Astrocyte (in vitro differentiated cells and primary cell): ENCODE data around the gene NAT9. TPM values are rescaled to one million over a fixed set of nuclear protein-coding genes. Genes with fewer than 3 reads are reported as not detected.

Source experiments
- DNase-seq: peaks from one replicate; pipeline ENCODE4 v3.0.0-alpha.2; 2010; ENCODE audit warnings: low read depth
- FAIRE-seq: peaks from 2 replicates; lab custom pipeline; 2011; peaks lifted over from hg19 to GRCh38; lab: Jason Lieb, UNC
- H2AFZ ChIP-seq: 2 replicates; pipeline ENCODE4 v1.6.0; 2012; ENCODE audit warnings: low read depth, low read length, inconsistent platforms
- H3K27ac ChIP-seq: 2 replicates; pipeline ENCODE4 v1.5.1; 2011; ENCODE audit warnings: low read depth, low read length, inconsistent platforms
- H3K27me3 ChIP-seq: 2 replicates; pipeline ENCODE4 v1.6.0; 2011; ENCODE audit warnings: low read length, inconsistent platforms; ENCODE audit not compliant: insufficient read depth
- H3K36me3 ChIP-seq: 2 replicates; pipeline ENCODE4 v1.5.1; 2011; ENCODE audit warnings: low read length, inconsistent platforms; ENCODE audit not compliant: insufficient read depth
- H3K4me1 ChIP-seq: 2 replicates; pipeline ENCODE4 v1.5.1; 2011; ENCODE audit warnings: low read length, inconsistent platforms; ENCODE audit not compliant: insufficient read depth
- H3K4me2 ChIP-seq: 2 replicates; pipeline ENCODE4 v1.6.0; 2012; ENCODE audit warnings: low read length, inconsistent platforms
- H3K4me3 ChIP-seq: 2 replicates; pipeline ENCODE4 v1.5.1; 2011; ENCODE audit warnings: low read depth, mild to moderate bottlenecking, low read length, inconsistent platforms; ENCODE audit not compliant: insufficient read depth
- H3K79me2 ChIP-seq: 2 replicates; pipeline ENCODE4 v1.6.0; 2012; ENCODE audit warnings: mild to moderate bottlenecking, low read length, inconsistent platforms; ENCODE audit not compliant: insufficient read depth
- H3K9ac ChIP-seq: 2 replicates; pipeline ENCODE4 v1.6.0; 2012; ENCODE audit warnings: mild to moderate bottlenecking, low read length, inconsistent platforms
- H3K9me3 ChIP-seq: 2 replicates; pipeline ENCODE4 v1.5.1; 2012; ENCODE audit warnings: low read depth, mild to moderate bottlenecking, low read length, inconsistent platforms; ENCODE audit not compliant: insufficient read depth
- H4K20me1 ChIP-seq: 2 replicates; pipeline ENCODE4 v1.6.0; 2012; ENCODE audit warnings: low read length, inconsistent platforms; ENCODE audit not compliant: insufficient read depth
- H3K27ac Mint-ChIP-seq: one replicate; pipeline ENCODE4 v1.8.0; 2021; ENCODE audit warnings: mild to moderate bottlenecking, mixed read lengths; ENCODE audit not compliant: unreplicated experiment
- H3K27me3 Mint-ChIP-seq: one replicate; pipeline ENCODE4 v1.8.0; 2021; ENCODE audit warnings: low read depth, mixed read lengths; ENCODE audit not compliant: unreplicated experiment
- H3K36me3 Mint-ChIP-seq: one replicate; pipeline ENCODE4 v1.8.0; 2021; ENCODE audit warnings: low read depth, mixed read lengths; ENCODE audit not compliant: unreplicated experiment
- H3K4me1 Mint-ChIP-seq: one replicate; pipeline ENCODE4 v1.8.0; 2021; ENCODE audit warnings: low read depth, mixed read lengths; ENCODE audit not compliant: unreplicated experiment
- H3K4me3 Mint-ChIP-seq: one replicate; pipeline ENCODE4 v1.8.0; 2021; ENCODE audit warnings: mild to moderate bottlenecking, moderate library complexity, mixed read lengths; ENCODE audit not compliant: unreplicated experiment
- H3K9me3 Mint-ChIP-seq: one replicate; pipeline ENCODE4 v1.8.0; 2021; ENCODE audit warnings: mild to moderate bottlenecking, mixed read lengths; ENCODE audit not compliant: unreplicated experiment
- EZH2 ChIP-seq: IDR thresholded peaks from 2 replicates; pipeline ENCODE4 v1.6.1; 2012; ENCODE audit warnings: mild to moderate bottlenecking, low read length, inconsistent platforms; ENCODE audit not compliant: insufficient read depth
- total RNA-seq: library from RNA; stranded (reverse); gene quantifications from 2 replicates; pipeline ENCODE4 v1.2.1, GENCODE V29; 2021
- TF ChIP-seq, protein P1 (sequence below): IDR thresholded peaks from 2 replicates; pipeline ENCODE4 v1.5.1; 2011; ENCODE audit warnings: low read depth, mild to moderate bottlenecking, inconsistent platforms, low read length, moderate library complexity; ENCODE audit not compliant: insufficient read depth

Gene NAT9
- total RNA-seq, 1 donor from 2014 or later, result 58.4 TPM

GRCh38 chr17:74739227-74739831, 36.8 kb downstream of the NAT9 start:
- Mint-ChIP-seq H3K4me3 (no peak overlapping the region), H3K27ac (no peak overlapping the region), H3K36me3 (no peaks in the 10 kb centered on the region), H3K9me3 (no peaks in the 10 kb centered on the region), H3K27me3 (peaks cover 44% of the 10 kb centered on the region), H3K4me1 (no peaks in the 10 kb centered on the region)
- H3K4me3 ChIP-seq, result no peak overlapping the region
- no peak overlapping the region for H3K4me2 ChIP-seq
- H3K9ac ChIP-seq, result no peak overlapping the region
- H3K27ac ChIP-seq, result no peak overlapping the region
- no peak overlapping the region for H2AFZ ChIP-seq
- no peaks in the 10 kb centered on the region for H4K20me1 ChIP-seq
- H3K27me3 ChIP-seq, result peaks cover 47% of the 10 kb centered on the region
- FAIRE-seq, result no peak
- no peaks in the 10 kb centered on the region for H3K9me3 ChIP-seq
- no peaks in the 10 kb centered on the region for H3K79me2 ChIP-seq
- DNase-seq, result no peak
- TF ChIP-seq, protein P1, sequence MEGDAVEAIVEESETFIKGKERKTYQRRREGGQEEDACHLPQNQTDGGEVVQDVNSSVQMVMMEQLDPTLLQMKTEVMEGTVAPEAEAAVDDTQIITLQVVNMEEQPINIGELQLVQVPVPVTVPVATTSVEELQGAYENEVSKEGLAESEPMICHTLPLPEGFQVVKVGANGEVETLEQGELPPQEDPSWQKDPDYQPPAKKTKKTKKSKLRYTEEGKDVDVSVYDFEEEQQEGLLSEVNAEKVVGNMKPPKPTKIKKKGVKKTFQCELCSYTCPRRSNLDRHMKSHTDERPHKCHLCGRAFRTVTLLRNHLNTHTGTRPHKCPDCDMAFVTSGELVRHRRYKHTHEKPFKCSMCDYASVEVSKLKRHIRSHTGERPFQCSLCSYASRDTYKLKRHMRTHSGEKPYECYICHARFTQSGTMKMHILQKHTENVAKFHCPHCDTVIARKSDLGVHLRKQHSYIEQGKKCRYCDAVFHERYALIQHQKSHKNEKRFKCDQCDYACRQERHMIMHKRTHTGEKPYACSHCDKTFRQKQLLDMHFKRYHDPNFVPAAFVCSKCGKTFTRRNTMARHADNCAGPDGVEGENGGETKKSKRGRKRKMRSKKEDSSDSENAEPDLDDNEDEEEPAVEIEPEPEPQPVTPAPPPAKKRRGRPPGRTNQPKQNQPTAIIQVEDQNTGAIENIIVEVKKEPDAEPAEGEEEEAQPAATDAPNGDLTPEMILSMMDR, result no peak
- TF ChIP-seq EZH2, result no peak
- H3K36me3 ChIP-seq, result no peaks in the 10 kb centered on the region
- peaks cover 9% of the 10 kb centered on the region for H3K4me1 ChIP-seq

GRCh38 chr17:74738051-74738996, 37.8 kb downstream of the NAT9 start:
- Histone ChIP-seq H3K9ac (no peak overlapping the region), H3K27me3 (peaks cover 44% of the 10 kb centered on the region), H3K27ac (no peak overlapping the region), H3K4me1 (peaks cover 9% of the 10 kb centered on the region), H2AFZ (peak overlapping the region; percentile 11), H4K20me1 (no peaks in the 10 kb centered on the region), H3K79me2 (no peaks in the 10 kb centered on the region), H3K36me3 (no peaks in the 10 kb centered on the region), H3K4me2 (peak overlapping the region; percentile 41), H3K4me3 (no peak overlapping the region), H3K9me3 (no peaks in the 10 kb centered on the region)
- no peak for TF ChIP-seq EZH2
- TF ChIP-seq, protein P1, result no peak
- Mint-ChIP-seq H3K4me1 (no peaks in the 10 kb centered on the region), H3K27ac (no peak overlapping the region), H3K36me3 (no peaks in the 10 kb centered on the region), H3K27me3 (peaks cover 44% of the 10 kb centered on the region), H3K9me3 (peaks cover 3% of the 10 kb centered on the region), H3K4me3 (no peak overlapping the region)
- DNase-seq (no peak), FAIRE-seq (no peak)
